HG03432 (cell line): ENCODE results near the gene PARVB.
A peak's percentile ranks its signal among the peaks of the same experiment; 100 is the strongest.
"Not testable (repeated sequence)": the region's sequence is repeated elsewhere in the genome, so short reads cannot be mapped to it uniquely, and the experiment has no call there.

Source experiments
- ATAC-seq: cut with Tn5 transposase; IDR thresholded peaks from one replicate; pipeline ENCODE4 v1.9.1; 2021; ENCODE audit warnings: mild to moderate bottlenecking, moderate library complexity; ENCODE audit not compliant: unreplicated experiment

The PARVB gene

GRCh38 chr22:44050766-44051355 is 26.8 kb downstream of the PARVB start:
- ATAC-seq = no peak

GRCh38 chr22:44051358-44051757 is 27.3 kb downstream of the PARVB start:
- ATAC-seq = no peak

- no peak for ATAC-seq
Measured at GRCh38 chr22:44051961-44052360, 27.9 kb downstream of the PARVB start.

GRCh38 chr22:44055805-44056204 is 31.7 kb downstream of the PARVB start:
- ATAC-seq = no peak

- ATAC-seq = not testable (repeated sequence)
Measured at GRCh38 chr22:44056649-44057048, 32.5 kb downstream of the PARVB start.

GRCh38 chr22:44057401-44057987 is 33.4 kb downstream of the PARVB start:
- ATAC-seq = no peak

- ATAC-seq = no peak
Measured at GRCh38 chr22:44063462-44064371, 39.6 kb downstream of the PARVB start.

GRCh38 chr22:44067033-44067432 is 42.9 kb downstream of the PARVB start:
- no peak for ATAC-seq

GRCh38 chr22:44067901-44068300 is 43.8 kb downstream of the PARVB start:
- no peak for ATAC-seq

GRCh38 chr22:44068422-44069191 is 44.5 kb downstream of the PARVB start:
- peak; percentile 56 for ATAC-seq

- ATAC-seq = no peak
Measured at GRCh38 chr22:44070029-44070428, 45.9 kb downstream of the PARVB start.

GRCh38 chr22:44071781-44072326 is 47.8 kb downstream of the PARVB start:
- ATAC-seq = no peak

GRCh38 chr22:44074337-44074984 is 50.4 kb downstream of the PARVB start:
- no peak for ATAC-seq

GRCh38 chr22:44075022-44075421 is 50.9 kb downstream of the PARVB start:
- no peak for ATAC-seq

GRCh38 chr22:44075670-44076069 is 51.6 kb downstream of the PARVB start:
- ATAC-seq = no peak

GRCh38 chr22:44076825-44077224 is 52.7 kb downstream of the PARVB start:
- ATAC-seq = no peak

- no peak for ATAC-seq
Measured at GRCh38 chr22:44080936-44081861, 57.1 kb downstream of the PARVB start.

- ATAC-seq = no peak
Measured at GRCh38 chr22:44082801-44083200, 58.7 kb downstream of the PARVB start.

- ATAC-seq = no peak
Measured at GRCh38 chr22:44084044-44084772, 60.1 kb downstream of the PARVB start.
